ENCODE data around the gene MAPRE3. TPM values are rescaled to one million over a fixed set of nuclear protein-coding genes. Genes with fewer than 3 reads are reported as not detected.

MAPRE3 gene
- total RNA-seq, 1 donor, result 5.3 TPM

- DNase-seq (ENCODE audit: low read depth), result no peak
- TF ChIP-seq CTCF (IDR thresholded peaks at IDR 0.05; ENCODE audit: insufficient read depth, low read length), result no peak
- no peak overlapping the region for H3K4me3 ChIP-seq (ENCODE audit: low read depth, low read length)
Observed at GRCh38 chr2:27053321-27053720, 82.9 kb downstream of the MAPRE3 start.

- no peak overlapping the region for H3K4me3 ChIP-seq (ENCODE audit: low read depth, low read length)
- DNase-seq (ENCODE audit: low read depth), result no peak
- TF ChIP-seq CTCF (IDR thresholded peaks at IDR 0.05; ENCODE audit: insufficient read depth, low read length), result no peak
Observed at GRCh38 chr2:27053776-27054175, 83.3 kb downstream of the MAPRE3 start.

GRCh38 chr2:27054721-27055120 lies 84.3 kb downstream of the MAPRE3 start:
- TF ChIP-seq CTCF (IDR thresholded peaks at IDR 0.05; ENCODE audit: insufficient read depth, low read length), result no peak
- no peak overlapping the region for H3K4me3 ChIP-seq (ENCODE audit: low read depth, low read length)
- DNase-seq (ENCODE audit: low read depth), result no peak

- H3K4me3 ChIP-seq (ENCODE audit: low read depth, low read length), result no peak overlapping the region
- TF ChIP-seq CTCF (IDR thresholded peaks at IDR 0.05; ENCODE audit: insufficient read depth, low read length), result no peak
- DNase-seq (ENCODE audit: low read depth), result no peak
Observed at GRCh38 chr2:27057184-27057583, 86.7 kb downstream of the MAPRE3 start.

- TF ChIP-seq CTCF (IDR thresholded peaks at IDR 0.05; ENCODE audit: insufficient read depth, low read length), result no peak
- DNase-seq (ENCODE audit: low read depth), result no peak
- H3K4me3 ChIP-seq (ENCODE audit: low read depth, low read length), result no peak overlapping the region
Observed at GRCh38 chr2:27058210-27058609, 87.8 kb downstream of the MAPRE3 start.

- H3K4me3 ChIP-seq (ENCODE audit: low read depth, low read length), result no peak overlapping the region
- TF ChIP-seq CTCF (IDR thresholded peaks at IDR 0.05; ENCODE audit: insufficient read depth, low read length), result no peak
- DNase-seq (ENCODE audit: low read depth), result no peak
Observed at GRCh38 chr2:27059141-27059820, 88.8 kb downstream of the MAPRE3 start.

- no peak overlapping the region for H3K4me3 ChIP-seq (ENCODE audit: low read depth, low read length)
- TF ChIP-seq CTCF (IDR thresholded peaks at IDR 0.05; ENCODE audit: insufficient read depth, low read length), result no peak
- no peak for DNase-seq (ENCODE audit: low read depth)
Observed at GRCh38 chr2:27060323-27060722, 89.9 kb downstream of the MAPRE3 start.
